Smooth muscle cell of the umbilical artery (primary cell): ENCODE data around the gene TMED8. TPM values are rescaled to one million over a fixed set of nuclear protein-coding genes. Genes with fewer than 3 reads are reported as not detected.

Experiments
- total RNA-seq: library from RNA; depleted of rRNA; stranded (reverse); fragments of >200 nt; gene quantifications from 2 replicates; pipeline ENCODE4 v1.2.3, GENCODE V29; 2014

The TMED8 gene, protein sequence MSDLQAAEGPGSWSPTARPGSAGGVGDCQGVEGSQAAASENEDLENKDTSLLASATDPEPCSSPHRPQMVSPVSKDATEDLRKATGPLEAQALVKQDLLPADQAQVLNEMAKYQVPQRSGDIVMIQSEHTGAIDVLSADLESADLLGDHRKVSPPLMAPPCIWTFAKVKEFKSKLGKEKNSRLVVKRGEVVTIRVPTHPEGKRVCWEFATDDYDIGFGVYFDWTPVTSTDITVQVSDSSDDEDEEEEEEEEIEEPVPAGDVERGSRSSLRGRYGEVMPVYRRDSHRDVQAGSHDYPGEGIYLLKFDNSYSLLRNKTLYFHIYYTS
- total RNA-seq = 13.7 and 14.3 TPM in 2 replicates

DNA sequence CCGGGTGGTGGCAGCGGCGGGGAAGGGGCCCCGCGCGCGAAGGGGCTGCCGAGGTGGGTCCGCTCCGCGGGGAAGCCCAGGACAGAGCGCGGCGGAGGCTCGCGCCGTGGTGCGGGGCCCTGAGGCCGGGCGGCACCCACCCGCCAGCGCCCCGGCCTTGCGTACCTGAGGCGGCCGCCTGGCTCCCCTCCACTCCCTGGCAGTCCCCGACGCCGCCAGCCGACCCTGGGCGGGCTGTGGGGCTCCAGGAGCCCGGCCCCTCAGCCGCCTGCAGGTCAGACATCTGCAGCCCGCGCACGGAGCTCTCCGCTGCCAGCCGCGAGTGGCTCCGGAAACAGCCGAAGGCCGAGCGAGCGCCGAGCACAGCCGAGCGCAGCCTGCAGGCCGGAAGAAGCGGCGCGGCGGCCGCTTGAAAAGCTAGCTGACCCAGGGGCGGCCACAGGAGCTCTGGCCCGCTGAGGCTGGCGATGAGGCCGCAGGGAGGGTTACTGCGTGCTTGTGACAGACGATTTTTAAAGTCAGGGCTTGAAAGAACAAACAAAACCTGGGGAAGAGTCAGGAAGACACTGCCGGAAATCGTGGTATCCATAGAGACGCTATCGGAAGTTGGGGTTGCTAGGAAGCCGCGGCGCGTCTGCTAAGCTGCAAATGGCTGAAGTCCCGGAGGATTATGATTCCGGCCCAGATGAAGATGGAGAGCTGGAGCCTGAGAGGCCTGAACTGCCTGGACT, at the start of gene TMED8, which contains the start of gene SAMD15:
TMED8 (minus strand) TSS at position 324 of the 731 bp plus-strand sequence; CDS start at position 283, 41 bp downstream.
SAMD15 (plus strand) TSS at position 609 of the 731 bp plus-strand sequence; CDS start at position 649, 40 bp downstream.

DNA sequence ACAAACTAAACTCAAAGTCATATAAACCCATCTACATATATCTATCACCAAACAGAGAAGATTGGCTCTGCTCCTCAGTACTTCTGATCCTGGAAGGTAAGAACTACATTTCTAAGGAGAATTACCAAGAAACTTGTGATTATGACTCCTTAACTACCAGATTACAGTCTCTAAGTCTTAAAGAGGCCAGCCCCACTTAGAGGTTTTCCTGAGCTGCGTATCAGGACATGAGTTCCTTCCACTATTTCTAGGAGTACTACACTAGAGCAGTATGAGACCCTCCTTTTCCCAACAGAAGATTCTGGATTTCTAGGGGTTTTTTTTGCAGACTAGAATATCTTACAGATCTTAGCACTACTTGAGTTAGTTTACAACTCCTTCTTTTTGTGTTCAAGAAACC, 46.5 kb upstream of the TMED8 start, which contains the start of gene NOXRED1:
NOXRED1 (minus strand) TSS at position 101 of the 400 bp plus-strand sequence. CDS start 634 bp downstream, outside the sequence.

DNA sequence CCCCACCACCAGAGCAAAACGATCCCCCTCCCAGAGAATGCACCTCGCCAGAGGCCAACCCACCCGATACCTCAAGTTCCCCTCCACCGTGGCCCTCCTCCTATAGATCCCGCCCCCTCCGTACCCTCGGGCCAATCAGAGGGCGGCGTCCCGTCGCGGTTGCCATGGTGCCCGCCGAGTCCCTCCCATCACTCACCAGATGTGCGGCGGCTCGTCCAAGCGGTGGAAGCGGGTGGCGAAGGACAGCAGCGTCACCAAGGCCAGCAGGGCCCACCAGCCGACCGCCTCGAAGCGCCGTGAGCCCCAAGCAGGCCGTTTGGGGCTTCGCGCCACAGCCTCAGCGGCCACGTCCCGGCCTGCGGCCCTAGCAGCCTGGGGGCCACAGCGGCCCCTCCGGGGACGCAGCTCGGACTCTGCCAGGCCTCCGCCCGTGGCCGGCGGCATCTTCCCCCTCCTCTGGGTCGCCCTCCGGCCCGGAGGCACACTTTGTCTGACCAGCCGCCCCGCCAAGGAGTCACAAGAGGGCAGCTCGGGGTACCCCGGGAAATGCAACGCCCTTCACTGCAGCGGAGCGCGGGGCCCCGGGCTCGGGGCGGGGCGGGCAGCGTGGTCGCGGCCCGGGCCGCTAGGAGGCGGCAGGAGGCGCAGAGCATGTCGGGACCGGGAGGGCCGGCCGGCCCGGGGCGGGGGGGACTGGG, 56.5 kb downstream of the TMED8 start, which contains the start of gene POMT2:
POMT2 (minus strand) TSS at position 646 of the 698 bp plus-strand sequence; CDS start at position 444, 202 bp downstream.

Other genes starting within 250 kb of the TMED8 start
- not detected in 2 replicates for gene ZDHHC22, start 235.3 kb downstream of the TMED8 start, total RNA-seq
- gene TMEM63C, start 195.3 kb downstream of the TMED8 start, total RNA-seq = 0.30 and 0.46 TPM in 2 replicates
- not detected in 2 replicates for gene NGB, start 105.9 kb downstream of the TMED8 start, total RNA-seq
- 13.7 and 18.9 TPM in 2 replicates for gene POMT2, start 56.2 kb downstream of the TMED8 start, total RNA-seq
- gene GSTZ1, start 56.1 kb downstream of the TMED8 start, total RNA-seq = 14.2 and 20.8 TPM in 2 replicates
- gene SAMD15, start 285 bp upstream of the TMED8 start, total RNA-seq = 0.88 and 1.8 TPM in 2 replicates
- 0.55 TPM in 1 of 2 replicates, not detected in the other for gene NOXRED1, start 46.4 kb upstream of the TMED8 start, total RNA-seq
- 25.3 and 30.0 TPM in 2 replicates for gene VIPAS39, start 80.5 kb upstream of the TMED8 start, total RNA-seq
- gene AHSA1, start 81.0 kb upstream of the TMED8 start, total RNA-seq = 125 and 199 TPM in 2 replicates
- 0.14 and 0.89 TPM in 2 replicates for gene ISM2, start 121.7 kb upstream of the TMED8 start, total RNA-seq
- gene SPTLC2, start 239.5 kb upstream of the TMED8 start, total RNA-seq = 39.8 and 81.9 TPM in 2 replicates